OCI-LY7 (cell line): ENCODE results near the gene RAB6A.

ENCODE experiments used
- EZH2phosphoT487 ChIP-seq: fragments of 200-600 bp; sonication (generic); IDR thresholded peaks from 2 replicates; pipeline ENCODE4 v1.6.1; 2018; ENCODE audit warnings: low read depth, borderline replicate concordance, mild to moderate bottlenecking, mixed run types, antibody characterized with exemption, low read length, moderate library complexity, mixed read lengths
- TF ChIP-seq, protein P1 (sequence below): fragments of 200-600 bp; sonication (generic); conservative IDR thresholded peaks from 2 replicates; pipeline ENCODE4 v1.5.1; 2014; ENCODE audit warnings: mild to moderate bottlenecking, antibody characterized with exemption, low read length, moderate library complexity, mixed read lengths

DNA sequence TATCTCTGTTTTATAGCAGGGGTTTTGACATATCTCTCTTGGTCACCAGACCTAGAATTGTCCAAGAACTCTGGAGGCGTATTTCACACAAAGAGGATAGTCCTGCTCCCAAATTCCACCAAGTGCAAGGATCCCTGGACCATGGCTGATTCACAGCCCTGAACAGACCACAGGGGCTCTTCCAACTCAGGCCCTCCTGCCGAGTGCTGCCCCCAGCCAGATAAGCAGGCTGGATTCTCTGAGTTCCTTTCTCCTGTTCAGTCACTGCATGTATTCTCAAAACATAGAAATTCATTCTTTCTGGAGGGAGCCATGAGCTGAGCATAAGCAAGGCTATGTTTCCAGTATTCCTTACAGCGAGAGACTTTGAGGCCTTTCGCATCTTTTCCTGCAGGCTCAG, 127.9 kb downstream of the RAB6A start:
- TF ChIP-seq, protein P1, sequence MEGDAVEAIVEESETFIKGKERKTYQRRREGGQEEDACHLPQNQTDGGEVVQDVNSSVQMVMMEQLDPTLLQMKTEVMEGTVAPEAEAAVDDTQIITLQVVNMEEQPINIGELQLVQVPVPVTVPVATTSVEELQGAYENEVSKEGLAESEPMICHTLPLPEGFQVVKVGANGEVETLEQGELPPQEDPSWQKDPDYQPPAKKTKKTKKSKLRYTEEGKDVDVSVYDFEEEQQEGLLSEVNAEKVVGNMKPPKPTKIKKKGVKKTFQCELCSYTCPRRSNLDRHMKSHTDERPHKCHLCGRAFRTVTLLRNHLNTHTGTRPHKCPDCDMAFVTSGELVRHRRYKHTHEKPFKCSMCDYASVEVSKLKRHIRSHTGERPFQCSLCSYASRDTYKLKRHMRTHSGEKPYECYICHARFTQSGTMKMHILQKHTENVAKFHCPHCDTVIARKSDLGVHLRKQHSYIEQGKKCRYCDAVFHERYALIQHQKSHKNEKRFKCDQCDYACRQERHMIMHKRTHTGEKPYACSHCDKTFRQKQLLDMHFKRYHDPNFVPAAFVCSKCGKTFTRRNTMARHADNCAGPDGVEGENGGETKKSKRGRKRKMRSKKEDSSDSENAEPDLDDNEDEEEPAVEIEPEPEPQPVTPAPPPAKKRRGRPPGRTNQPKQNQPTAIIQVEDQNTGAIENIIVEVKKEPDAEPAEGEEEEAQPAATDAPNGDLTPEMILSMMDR, result no peak
- no peak for TF ChIP-seq EZH2phosphoT487
